ENCODE results near the gene NUP37. TPM values are rescaled to one million over a fixed set of nuclear protein-coding genes. Genes with fewer than 3 reads are reported as not detected.
A peak's percentile ranks its signal among the peaks of the same experiment; 100 is the strongest.

The NUP37 gene
- total and polyA plus RNA-seq, 9 of the 15 experiments (the other 6 are each of a cell fraction or from before 2014, with no cell fraction given): 72.2 to 429 (median 170) TPM

- Histone ChIP-seq H3K79me2 (ENCODE audit: control insufficient read depth, insufficient read depth, low read length) (peaks cover 71% of the 10 kb centered on the region), H3K4me3 (peak overlapping the region; percentile 84), H3K4me2 (ENCODE audit: insufficient read depth, low read length) (peak overlapping the region; percentile 98), H3K36me3 (ENCODE audit: control insufficient read depth, insufficient read depth, low read length) (peaks cover 65% of the 10 kb centered on the region), H3K27me3 (ENCODE audit: control insufficient read depth in 2 of 2, insufficient read depth in 2 of 2, low read length in 2 of 2) (no peaks in the 10 kb centered on the region), H3K9me1 (ENCODE audit: control insufficient read depth, insufficient read depth, low read length) (no peaks in the 10 kb centered on the region), H3K9ac (ENCODE audit: insufficient read depth in 1 of 2, low read depth in 2 of 2, low read length in 2 of 2) (peak overlapping the region; percentile 95 to 97), H3K9me3 (replicated peaks; ENCODE audit: control insufficient read depth, insufficient read depth, low read depth, low read length) (no peaks in the 10 kb centered on the region), H3K27ac (ENCODE audit: extremely low read depth, low read depth, low read length) (peak overlapping the region; percentile 85), H4K20me1 (replicated peaks; ENCODE audit: control insufficient read depth, insufficient read depth, low read length) (no peaks in the 10 kb centered on the region), H3K4me1 (replicated peaks in 1 of 2; ENCODE audit: control insufficient read depth in 2 of 2, insufficient read depth in 2 of 2, low read length in 2 of 2) (peaks cover 0 to 8% of the 10 kb centered on the region in 2 experiments; a peak in 2 of 5 replicates), H2AFZ (ENCODE audit: low read depth, low read length) (peak overlapping the region; percentile 97)
- in situ Hi-C loops (cut with MboI) (no loop called here), intact Hi-C loops (cut with micrococcal nuclease) (loop anchor here (2.0 to 5.0 kb wide), 2 partner anchors 58 to 361 kb away; partner anchors contain the start of gene IGF1)
- ATAC-seq: peak; percentile 32
- 6% methylated on average over 4 of the region's 4 CpGs for WGBS (ENCODE audit: insufficient coverage, low coverage, missing lambda C conversion rate)
- CTCF ChIA-PET (ENCODE audit: low intra/inter-chr PET ratio): no interaction called here
- FAIRE-seq: no peak
- DNase-seq (ENCODE audit: extremely low read depth in 1 of 4, low spot score in 3 of 4): peak; percentile 19 to 46 (median 23)
- no TSS peak for BruUV-seq (replicated peaks)
- POLR2A ChIA-PET: interaction anchor here (0.7 to 1.7 kb wide), 4 partner anchors 12 to 256 kb away, joined by 3 to 7 read pairs (median 4); partner anchors contain the start of gene WASHC3
- TF ChIP-seq ELF4 (CRISPR knock-in tag; IDR thresholded peaks at IDR 0.05) (no peak), ZKSCAN1 (IDR thresholded peaks at IDR 0.05; ENCODE audit: low read depth, low read length) (0 out of 2 replicates have a peak, but pooled peaks have one; percentile 3), E2F6 (IDR thresholded peaks at IDR 0.05; ENCODE audit: borderline replicate concordance in 1 of 2, extremely low read depth in 1 of 2, insufficient read depth in 1 of 2, insufficient read length in 1 of 2, low read depth in 1 of 2, low read length in 1 of 2, poor library complexity in 1 of 2, severe bottlenecking in 1 of 2) (peak in 1 of 2 experiments; percentile 23), SRSF7 (optimal IDR thresholded peaks at IDR 0.05; ENCODE audit: low read depth, low read length) (no peak), MNT (conservative IDR thresholded peaks at IDR 0.05) (peak; percentile 46 to 60; a peak in 2 of 4 replicates), MGA (IDR thresholded peaks at IDR 0.05) (peak; percentile 64), ZNF507 (tag; conservative IDR thresholded peaks at IDR 0.05) (no peak)
Observed at GRCh38 chr12:102120886-102121285, 972 bp upstream of the NUP37 start.
